A673 (cell line): ENCODE measurements around the gene IL11.

Experiments used
- CTCF ChIP-seq: fragments of 300-800, 200-600 bp; sonication (generic); conservative IDR thresholded peaks from 2 replicates; pipeline ENCODE4 v1.5.1; 2017; ENCODE audit warnings: low read depth, mild to moderate bottlenecking, antibody characterized with exemption, low read length, moderate library complexity, mixed read lengths
- EZH2 ChIP-seq: fragments of 200-600 bp; sonication (generic); IDR thresholded peaks from 2 replicates; pipeline ENCODE4 v1.6.1; 2017; ENCODE audit warnings: borderline replicate concordance, low read depth, mild to moderate bottlenecking, mixed read lengths, antibody characterized with exemption, low read length; ENCODE audit not compliant: poor library complexity, severe bottlenecking

GRCh38 chr19:55366790-55367189 is 3.5 kb downstream of the IL11 start:
- no peak for TF ChIP-seq CTCF
- TF ChIP-seq EZH2 = no peak
